ENCODE results near the gene SPRR1A. TPM values are rescaled to one million over a fixed set of nuclear protein-coding genes. Genes with fewer than 3 reads are reported as not detected.

The SPRR1A gene
- total and polyA plus RNA-seq, 2 of the 13 experiments (the other 11 are each of a cell fraction or from before 2014, with no cell fraction given) = not detected

GRCh38 chr1:152993186-152993585 is 9.3 kb downstream of the SPRR1A start:
- intact Hi-C loops (cut with micrococcal nuclease; ENCODE audit: unreplicated experiment) = no loop called here
- WGBS (ENCODE audit: low lambda C conversion rate) = 7% methylated on average over 6 of the region's 6 CpGs
- H3K4me3 ChIP-seq (replicated peaks in 1 of 3; ENCODE audit: insufficient read depth in 1 of 3, low read depth in 2 of 3, low read length in 3 of 3) = no peak overlapping the region

DNA sequence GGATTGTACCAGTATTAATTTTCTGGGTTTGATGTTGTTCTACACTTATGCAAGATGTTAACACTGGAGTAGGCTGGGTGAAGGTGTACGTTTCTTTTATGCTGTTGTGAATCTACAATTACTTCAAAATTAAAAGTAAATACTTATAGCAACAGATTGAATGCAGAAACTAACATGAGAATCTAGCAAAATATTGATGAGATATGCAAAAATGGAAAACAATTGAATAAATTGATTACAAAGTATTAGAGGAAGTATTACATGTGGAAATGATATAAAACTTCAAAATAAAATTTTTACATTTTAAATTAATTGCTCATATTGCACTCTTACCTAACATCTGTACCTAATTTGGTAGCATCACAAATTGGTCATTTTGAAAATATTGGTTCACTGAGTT is 12.0 kb downstream of the SPRR1A start:
- no peak overlapping the region for H3K4me2 ChIP-seq (ENCODE audit: low read depth, low read length)
- no peak for TF ChIP-seq ZNF431 (CRISPR knock-in tag; IDR thresholded peaks at IDR 0.05; ENCODE audit: borderline replicate concordance, low read depth)
- no peak for TF ChIP-seq MAZ (IDR thresholded peaks at IDR 0.05; ENCODE audit: borderline replicate concordance, low read depth, low read length)
- no peak for TF ChIP-seq MAZ (CRISPR knock-in tag; IDR thresholded peaks at IDR 0.05; ENCODE audit: low read depth)
- TF ChIP-seq MAFF (IDR thresholded peaks at IDR 0.05; ENCODE audit: low read depth, low read length) = peak; percentile 61; the same call in 1 of the 2 replicates
- TF ChIP-seq, protein P1, sequence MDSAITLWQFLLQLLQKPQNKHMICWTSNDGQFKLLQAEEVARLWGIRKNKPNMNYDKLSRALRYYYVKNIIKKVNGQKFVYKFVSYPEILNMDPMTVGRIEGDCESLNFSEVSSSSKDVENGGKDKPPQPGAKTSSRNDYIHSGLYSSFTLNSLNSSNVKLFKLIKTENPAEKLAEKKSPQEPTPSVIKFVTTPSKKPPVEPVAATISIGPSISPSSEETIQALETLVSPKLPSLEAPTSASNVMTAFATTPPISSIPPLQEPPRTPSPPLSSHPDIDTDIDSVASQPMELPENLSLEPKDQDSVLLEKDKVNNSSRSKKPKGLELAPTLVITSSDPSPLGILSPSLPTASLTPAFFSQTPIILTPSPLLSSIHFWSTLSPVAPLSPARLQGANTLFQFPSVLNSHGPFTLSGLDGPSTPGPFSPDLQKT (CRISPR knock-in tag; IDR thresholded peaks at IDR 0.05; ENCODE audit: borderline replicate concordance) = no peak
- TF ChIP-seq, protein P2, sequence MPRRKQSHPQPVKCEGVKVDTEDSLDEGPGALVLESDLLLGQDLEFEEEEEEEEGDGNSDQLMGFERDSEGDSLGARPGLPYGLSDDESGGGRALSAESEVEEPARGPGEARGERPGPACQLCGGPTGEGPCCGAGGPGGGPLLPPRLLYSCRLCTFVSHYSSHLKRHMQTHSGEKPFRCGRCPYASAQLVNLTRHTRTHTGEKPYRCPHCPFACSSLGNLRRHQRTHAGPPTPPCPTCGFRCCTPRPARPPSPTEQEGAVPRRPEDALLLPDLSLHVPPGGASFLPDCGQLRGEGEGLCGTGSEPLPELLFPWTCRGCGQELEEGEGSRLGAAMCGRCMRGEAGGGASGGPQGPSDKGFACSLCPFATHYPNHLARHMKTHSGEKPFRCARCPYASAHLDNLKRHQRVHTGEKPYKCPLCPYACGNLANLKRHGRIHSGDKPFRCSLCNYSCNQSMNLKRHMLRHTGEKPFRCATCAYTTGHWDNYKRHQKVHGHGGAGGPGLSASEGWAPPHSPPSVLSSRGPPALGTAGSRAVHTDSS (CRISPR knock-in tag; conservative IDR thresholded peaks at IDR 0.05) = no peak
- peak; percentile 18 to 78; a peak in 3 of 4 replicates for TF ChIP-seq MAFK (conservative IDR thresholded peaks at IDR 0.05 in 1 of 2, IDR thresholded peaks at IDR 0.05 in 1 of 2; ENCODE audit: low read length in 2 of 2)
- no peak for TF ChIP-seq ZNF121 (CRISPR knock-in tag; IDR thresholded peaks at IDR 0.05)
- no peak for TF ChIP-seq ZNF691 (CRISPR knock-in tag; IDR thresholded peaks at IDR 0.05; ENCODE audit: borderline replicate concordance, low read depth)
- ATAC-seq = no peak
- intact Hi-C loops (cut with micrococcal nuclease; ENCODE audit: unreplicated experiment) (no loop called here), in situ Hi-C loops (cut with HindIII; ENCODE audit: extremely low pct_ligation_motif_present, low pct_unique_long_range_greater_than_20kb) (no loop called here)
- WGBS (ENCODE audit: low lambda C conversion rate) = 0% methylated on average over 1 of the region's 1 CpG
- H2AFZ ChIP-seq (ENCODE audit: low read length) = no peak overlapping the region
- H3K27ac ChIP-seq (ENCODE audit: extremely low read length, insufficient read depth, low read length) = no peak overlapping the region
- no TSS peak for BruUV-seq (replicated peaks)
- H3K4me3 ChIP-seq (replicated peaks in 1 of 3; ENCODE audit: insufficient read depth in 1 of 3, low read depth in 2 of 3, low read length in 3 of 3) = no peak overlapping the region
- ChIA-PET POLR2A (no interaction called here), CTCF (ENCODE audit: low intra/inter-chr PET ratio, low total read pairs) (no interaction called here)
- H4K20me1 ChIP-seq (ENCODE audit: insufficient read depth, low read length) = no peaks in the 10 kb centered on the region
- H3K27me3 ChIP-seq (ENCODE audit: control insufficient read depth in 1 of 2, insufficient read depth in 2 of 2, low read length in 2 of 2) = no peaks in the 10 kb centered on the region
- H3K9me3 ChIP-seq (ENCODE audit: low read length) = no peaks in the 10 kb centered on the region
- H3K36me3 ChIP-seq (replicated peaks in 1 of 2; ENCODE audit: control insufficient read depth in 1 of 2, insufficient read depth in 2 of 2, low read length in 2 of 2) = no peaks in the 10 kb centered on the region
- FAIRE-seq = no peak
- H3K9ac ChIP-seq (ENCODE audit: insufficient read depth, low read depth, low read length) = no peak overlapping the region
- no peaks in the 10 kb centered on the region for H3K4me1 ChIP-seq (ENCODE audit: insufficient read depth, low read length)
- no peaks in the 10 kb centered on the region for H3K79me2 ChIP-seq (ENCODE audit: insufficient read depth, low read length)
- no peak for DNase-seq (ENCODE audit: low spot score)

More at GRCh38 chr1:152993186-152993585, 9.3 kb downstream of the SPRR1A start:
- Histone ChIP-seq H2AFZ (ENCODE audit: low read length) (no peak overlapping the region), H4K20me1 (ENCODE audit: insufficient read depth, low read length) (no peaks in the 10 kb centered on the region), H3K4me2 (ENCODE audit: low read depth, low read length) (no peak overlapping the region), H3K4me1 (ENCODE audit: insufficient read depth, low read length) (no peaks in the 10 kb centered on the region), H3K36me3 (replicated peaks in 1 of 2; ENCODE audit: control insufficient read depth in 1 of 2, insufficient read depth in 2 of 2, low read length in 2 of 2) (no peaks in the 10 kb centered on the region), H3K9ac (ENCODE audit: insufficient read depth, low read depth, low read length) (no peak overlapping the region), H3K27ac (ENCODE audit: extremely low read length, insufficient read depth, low read length) (no peak overlapping the region), H3K79me2 (ENCODE audit: insufficient read depth, low read length) (no peaks in the 10 kb centered on the region), H3K9me3 (ENCODE audit: low read length) (no peaks in the 10 kb centered on the region), H3K27me3 (ENCODE audit: control insufficient read depth in 1 of 2, insufficient read depth in 2 of 2, low read length in 2 of 2) (no peaks in the 10 kb centered on the region)
- TF ChIP-seq CHD4 (IDR thresholded peaks at IDR 0.05; ENCODE audit: borderline replicate concordance, low read length) (no peak), ATF7 (IDR thresholded peaks at IDR 0.05) (peak; percentile 36; the same call in 1 of the 2 replicates), ATF7 (CRISPR knock-in tag; IDR thresholded peaks at IDR 0.05) (no peak)
- POLR2A ChIA-PET = no interaction called here
- ATAC-seq (no peak), DNase-seq (ENCODE audit: low spot score) (no peak), FAIRE-seq (no peak)
- in situ Hi-C loops (cut with HindIII; ENCODE audit: extremely low pct_ligation_motif_present, low pct_unique_long_range_greater_than_20kb) = no loop called here
- no TSS peak for BruUV-seq (replicated peaks)
- CTCF ChIA-PET (ENCODE audit: low intra/inter-chr PET ratio, low total read pairs) = no interaction called here

Data from HepG2 (cell line).